Sigmoid colon (tissue), 7 donors: ENCODE data around the gene ANKRD13D. TPM values are rescaled to one million over a fixed set of nuclear protein-coding genes. Genes with fewer than 3 reads are reported as not detected.

Experiments used
- DNase-seq: peaks from one replicate; pipeline ENCODE4 v3.0.0-alpha.2; 2019
- H3K27ac ChIP-seq, 4 donors: fragments of 200-600 bp; sonication (generic); one replicate each; pipeline ENCODE4 v1.5.1; 2016 to 2019; ENCODE audit warnings: mild to moderate bottlenecking in 1 of 4
- H3K27me3 ChIP-seq, 3 donors: fragments of 200-600 bp; sonication (generic); one replicate each; pipeline ENCODE4 v1.5.1; 2019; ENCODE audit warnings: mild to moderate bottlenecking in 1 of 3
- H3K36me3 ChIP-seq, 4 donors: fragments of 200-600 bp; sonication (generic); one replicate each; pipeline ENCODE4 v1.5.1; 2016 to 2019
- H3K4me1 ChIP-seq, 4 donors: fragments of 200-600 bp; sonication (generic); one replicate each; pipeline ENCODE4 v1.5.1; 2017 to 2019
- H3K4me3 ChIP-seq, 4 donors: fragments of 200-600 bp; sonication (generic); one replicate each; pipeline ENCODE4 v1.5.1; 2017 to 2019; ENCODE audit warnings: mild to moderate bottlenecking in 2 of 4, moderate library complexity in 1 of 4
- H3K9me3 ChIP-seq, 4 donors: fragments of 200-600 bp in 3 of 4; sonication (generic) in 3 of 4; one replicate each; pipeline versions ENCODE4 v1.5.1 to v1.6.1; 2013 to 2019
- EP300 ChIP-seq, 4 donors: sonication (generic); formaldehyde crosslinking; IDR thresholded peaks; one replicate each; pipeline ENCODE4 v1.6.1; 2017; ENCODE audit warnings: antibody characterized with exemption in 4 of 4
- POLR2A ChIP-seq, 2 donors: fragments of 450-650 bp; IDR thresholded peaks; one replicate each; pipeline ENCODE4 v1.6.1; 2016; ENCODE audit warnings: antibody characterized with exemption in 2 of 2, mild to moderate bottlenecking in 2 of 2, moderate library complexity in 2 of 2
- POLR2AphosphoS5 ChIP-seq, 4 donors: sonication (generic); formaldehyde crosslinking; IDR thresholded peaks; one replicate each; pipeline ENCODE4 v1.6.1; 2017; ENCODE audit warnings: antibody characterized with exemption in 4 of 4
- WGBS, 2 donors: extraction: QIAGEN DNeasy Blood & Tissue Kit; methylation state at CpG; one replicate each; pipeline ENCODE4 v1.1.7; 2013; 5-methylcytosine and 5-hydroxymethylcytosine counted together
- intact Hi-C: fragments of 100-400 bp; cut with DNase I; formaldehyde crosslinking; loops from one replicate; pipeline ENCODE4 v1.15.1; 2023
- polyA plus RNA-seq, 3 donors: library from polyadenylated mRNA; stranded (reverse); fragments of 200-250 nt; gene quantifications; one replicate each; pipeline ENCODE4 v1.2.3, GENCODE V29; 2013
- total RNA-seq, 4 donors: library from RNA; depleted of rRNA; stranded (reverse); fragments of >200 nt; gene quantifications; one replicate each; pipeline ENCODE4 v1.1.0, GENCODE V29; 2016
- TF ChIP-seq, protein P1 (sequence below), 4 experiments: fragments of 450-650 bp in 3 of 4; fragments of 200-600 bp in 1 of 4; IDR thresholded peaks; one replicate each; pipeline ENCODE4 v1.5.1; 2016 to 2019; ENCODE audit warnings: antibody characterized with exemption in 4 of 4, mild to moderate bottlenecking in 3 of 4, moderate library complexity in 2 of 4
- donor health status: healthy with polysubstance abuse.
- donor health status: Bipolar disorder and iron deficiency.
- donor health status: healthy.

ANKRD13D gene
- total and polyA plus RNA-seq, 7 donors, result 9.0 to 45.7 (median 24.0) TPM

DNA sequence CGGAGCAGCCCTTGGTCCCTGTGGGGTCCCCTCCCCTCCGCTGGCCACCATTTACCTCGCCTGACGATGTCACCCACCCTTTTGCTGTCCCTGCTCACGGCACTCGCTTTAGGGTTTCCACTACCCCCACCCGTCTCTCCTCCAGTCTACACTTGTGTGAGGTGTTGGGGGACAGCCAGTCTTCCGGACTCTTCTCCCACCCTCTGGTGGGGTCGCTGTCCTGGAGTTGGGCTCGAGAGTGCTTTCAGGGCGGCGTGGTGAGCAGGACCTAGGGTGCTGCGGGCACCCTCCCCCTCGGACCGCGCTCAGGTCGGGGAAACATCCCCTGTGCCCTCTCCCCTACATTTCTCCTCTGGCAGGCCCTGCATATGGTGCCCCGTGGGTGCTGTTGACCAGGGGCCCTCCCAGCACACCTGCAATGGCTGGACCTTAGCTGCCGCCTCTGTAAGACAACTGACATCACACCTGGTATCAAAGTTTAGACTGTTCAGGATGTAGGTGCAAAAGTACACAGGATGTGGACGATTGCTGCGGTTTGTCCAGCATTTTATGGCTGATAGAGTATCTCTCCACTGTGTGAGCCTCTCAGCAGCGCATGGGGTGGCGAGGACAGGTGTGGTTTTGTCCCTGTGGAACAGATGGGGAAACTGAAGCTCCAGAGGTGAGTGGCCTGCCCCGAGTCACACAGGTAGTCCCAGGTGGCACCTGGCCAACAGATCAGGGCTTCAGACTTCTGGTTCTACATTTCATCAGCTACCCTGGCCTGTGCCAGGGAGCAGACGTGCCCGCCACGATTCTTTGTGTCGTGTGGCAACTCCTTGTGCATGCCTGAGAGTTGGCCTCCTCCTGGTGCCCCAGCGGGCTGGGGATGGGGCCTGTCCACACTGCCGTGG, 21.7 kb upstream of the ANKRD13D start:
- TF ChIP-seq POLR2A (IDR thresholded peaks at IDR 0.05) (peak in 1 of 2 donors; percentile 52), EP300 (IDR thresholded peaks at IDR 0.05) (no peak)
- peaks cover 0 to 72% (median 69%) of the 10 kb centered on the region in 4 donors for H3K4me1 ChIP-seq
- peak overlapping the region; percentile 82 to 86 (median 84) for H3K27ac ChIP-seq
- intact Hi-C loops, result loop anchor here (5.0 kb wide), 2 partner anchors 115 to 240 kb away; partner anchors contain the start of genes CDK2AP2 and PITPNM1
- H3K9me3 ChIP-seq, result no peaks in the 10 kb centered on the region
- WGBS, 2 donors, result 3 to 6% methylated on average over 30 of the region's 30 CpGs
- H3K36me3 ChIP-seq, result peaks cover 0 to 5% (median 0%) of the 10 kb centered on the region in 4 donors
- peak; percentile 75 for DNase-seq
- H3K27me3 ChIP-seq, result no peaks in the 10 kb centered on the region
- H3K4me3 ChIP-seq, result peak overlapping the region; percentile 87 to 99 (median 94)

GRCh38 chr11:67268081-67268961, 20.8 kb upstream of the ANKRD13D start:
- DNase-seq, result peak; percentile 61
- intact Hi-C loops, result loop anchor here (5.0 kb wide), 2 partner anchors 114 to 239 kb away; partner anchors contain the start of genes CDK2AP2 and PITPNM1
- Histone ChIP-seq H3K4me1 (peaks cover 0 to 72% (median 70%) of the 10 kb centered on the region in 4 donors), H3K27ac (peak overlapping the region; percentile 82 to 86 (median 84)), H3K4me3 (peak overlapping the region in 3 of 4 donors; percentile 92 to 99 (median 96)), H3K9me3 (no peaks in the 10 kb centered on the region), H3K27me3 (no peaks in the 10 kb centered on the region), H3K36me3 (peaks cover 0 to 5% (median 0%) of the 10 kb centered on the region in 4 donors)
- TF ChIP-seq EP300 (IDR thresholded peaks at IDR 0.05), result no peak
- no peak for TF ChIP-seq POLR2AphosphoS5 (IDR thresholded peaks at IDR 0.05)
- TF ChIP-seq, protein P1, sequence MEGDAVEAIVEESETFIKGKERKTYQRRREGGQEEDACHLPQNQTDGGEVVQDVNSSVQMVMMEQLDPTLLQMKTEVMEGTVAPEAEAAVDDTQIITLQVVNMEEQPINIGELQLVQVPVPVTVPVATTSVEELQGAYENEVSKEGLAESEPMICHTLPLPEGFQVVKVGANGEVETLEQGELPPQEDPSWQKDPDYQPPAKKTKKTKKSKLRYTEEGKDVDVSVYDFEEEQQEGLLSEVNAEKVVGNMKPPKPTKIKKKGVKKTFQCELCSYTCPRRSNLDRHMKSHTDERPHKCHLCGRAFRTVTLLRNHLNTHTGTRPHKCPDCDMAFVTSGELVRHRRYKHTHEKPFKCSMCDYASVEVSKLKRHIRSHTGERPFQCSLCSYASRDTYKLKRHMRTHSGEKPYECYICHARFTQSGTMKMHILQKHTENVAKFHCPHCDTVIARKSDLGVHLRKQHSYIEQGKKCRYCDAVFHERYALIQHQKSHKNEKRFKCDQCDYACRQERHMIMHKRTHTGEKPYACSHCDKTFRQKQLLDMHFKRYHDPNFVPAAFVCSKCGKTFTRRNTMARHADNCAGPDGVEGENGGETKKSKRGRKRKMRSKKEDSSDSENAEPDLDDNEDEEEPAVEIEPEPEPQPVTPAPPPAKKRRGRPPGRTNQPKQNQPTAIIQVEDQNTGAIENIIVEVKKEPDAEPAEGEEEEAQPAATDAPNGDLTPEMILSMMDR (IDR thresholded peaks at IDR 0.05), result no peak
- no peak for TF ChIP-seq POLR2A (IDR thresholded peaks at IDR 0.05)
- WGBS, 2 donors, result 29 to 38% methylated on average over 21 of the region's 21 CpGs

GRCh38 chr11:67268962-67269268, 20.2 kb upstream of the ANKRD13D start:
- peak; percentile 62 for DNase-seq
- WGBS, 2 donors, result 75 to 86% methylated on average over 13 of the region's 13 CpGs
- TF ChIP-seq POLR2A (IDR thresholded peaks at IDR 0.05) (no peak), POLR2AphosphoS5 (IDR thresholded peaks at IDR 0.05) (no peak), EP300 (IDR thresholded peaks at IDR 0.05) (no peak)
- TF ChIP-seq, protein P1 (IDR thresholded peaks at IDR 0.05), result no peak
- peaks cover 0 to 5% (median 0%) of the 10 kb centered on the region in 4 donors for H3K36me3 ChIP-seq
- H3K4me1 ChIP-seq, result peaks cover 0 to 76% (median 75%) of the 10 kb centered on the region in 4 donors
- peak overlapping the region; percentile 82 to 86 (median 84) for H3K27ac ChIP-seq
- no peaks in the 10 kb centered on the region for H3K27me3 ChIP-seq
- peak overlapping the region in 2 of 4 donors; percentile 28 to 92 for H3K4me3 ChIP-seq
- intact Hi-C loops, result loop anchor here (5.0 kb wide), 2 partner anchors 113 to 238 kb away; partner anchors contain the start of genes CDK2AP2 and PITPNM1
- no peaks in the 10 kb centered on the region for H3K9me3 ChIP-seq

- peak overlapping the region; percentile 82 to 86 (median 84) for H3K27ac ChIP-seq
- peak; percentile 73 for DNase-seq
- no peaks in the 10 kb centered on the region for H3K27me3 ChIP-seq
- H3K36me3 ChIP-seq, result peaks cover 0 to 5% (median 0%) of the 10 kb centered on the region in 4 donors
- intact Hi-C loops, result loop anchor here (5.0 kb wide), 2 partner anchors 113 to 238 kb away; partner anchors contain the start of genes CDK2AP2 and PITPNM1
- 18 to 31% methylated on average over 15 of the region's 15 CpGs for WGBS, 2 donors
- no peaks in the 10 kb centered on the region for H3K9me3 ChIP-seq
- H3K4me1 ChIP-seq, result peaks cover 0 to 83% (median 81%) of the 10 kb centered on the region in 4 donors
- TF ChIP-seq, protein P1 (IDR thresholded peaks at IDR 0.05), result no peak
- TF ChIP-seq POLR2A (IDR thresholded peaks at IDR 0.05) (no peak), POLR2AphosphoS5 (IDR thresholded peaks at IDR 0.05) (no peak), EP300 (IDR thresholded peaks at IDR 0.05) (no peak)
- H3K4me3 ChIP-seq, result peak overlapping the region in 3 of 4 donors; percentile 8 to 92 (median 28)
Measured at GRCh38 chr11:67269401-67270255, 19.5 kb upstream of the ANKRD13D start.
